Astrocyte of the cerebellum (primary cell): Measurements from ENCODE around the gene LENG1.
"Not testable (repeated sequence)": the region's sequence is repeated elsewhere in the genome, so short reads cannot be mapped to it uniquely, and the experiment has no call there.

Experiments
- DNase-seq: peaks from one replicate; pipeline ENCODE4 v3.0.0-alpha.2; 2011; ENCODE audit warnings: low read depth
- H3K4me3 ChIP-seq: 2 replicates; pipeline ENCODE4 v1.5.1; 2011; ENCODE audit warnings: mild to moderate bottlenecking, low read depth, low read length, moderate library complexity
- in situ Hi-C: cut with HindIII; loops from 2 replicates; pipeline ENCODE4 v1.10.0; 2017; ENCODE audit warnings: low sequenced_read_pairs
- TF ChIP-seq, protein P1 (sequence below): IDR thresholded peaks from 2 replicates; pipeline ENCODE4 v1.5.1; 2012; ENCODE audit warnings: low read length, low read depth, moderate library complexity, mild to moderate bottlenecking; ENCODE audit errors: missing control alignments

The LENG1 gene

GRCh38 chr19:54173359-54173699 lies 13.8 kb upstream of the LENG1 start:
- in situ Hi-C loops, result no loop called here
- no peak for DNase-seq
- H3K4me3 ChIP-seq, result no peak overlapping the region
- TF ChIP-seq, protein P1, sequence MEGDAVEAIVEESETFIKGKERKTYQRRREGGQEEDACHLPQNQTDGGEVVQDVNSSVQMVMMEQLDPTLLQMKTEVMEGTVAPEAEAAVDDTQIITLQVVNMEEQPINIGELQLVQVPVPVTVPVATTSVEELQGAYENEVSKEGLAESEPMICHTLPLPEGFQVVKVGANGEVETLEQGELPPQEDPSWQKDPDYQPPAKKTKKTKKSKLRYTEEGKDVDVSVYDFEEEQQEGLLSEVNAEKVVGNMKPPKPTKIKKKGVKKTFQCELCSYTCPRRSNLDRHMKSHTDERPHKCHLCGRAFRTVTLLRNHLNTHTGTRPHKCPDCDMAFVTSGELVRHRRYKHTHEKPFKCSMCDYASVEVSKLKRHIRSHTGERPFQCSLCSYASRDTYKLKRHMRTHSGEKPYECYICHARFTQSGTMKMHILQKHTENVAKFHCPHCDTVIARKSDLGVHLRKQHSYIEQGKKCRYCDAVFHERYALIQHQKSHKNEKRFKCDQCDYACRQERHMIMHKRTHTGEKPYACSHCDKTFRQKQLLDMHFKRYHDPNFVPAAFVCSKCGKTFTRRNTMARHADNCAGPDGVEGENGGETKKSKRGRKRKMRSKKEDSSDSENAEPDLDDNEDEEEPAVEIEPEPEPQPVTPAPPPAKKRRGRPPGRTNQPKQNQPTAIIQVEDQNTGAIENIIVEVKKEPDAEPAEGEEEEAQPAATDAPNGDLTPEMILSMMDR, result no peak

DNA sequence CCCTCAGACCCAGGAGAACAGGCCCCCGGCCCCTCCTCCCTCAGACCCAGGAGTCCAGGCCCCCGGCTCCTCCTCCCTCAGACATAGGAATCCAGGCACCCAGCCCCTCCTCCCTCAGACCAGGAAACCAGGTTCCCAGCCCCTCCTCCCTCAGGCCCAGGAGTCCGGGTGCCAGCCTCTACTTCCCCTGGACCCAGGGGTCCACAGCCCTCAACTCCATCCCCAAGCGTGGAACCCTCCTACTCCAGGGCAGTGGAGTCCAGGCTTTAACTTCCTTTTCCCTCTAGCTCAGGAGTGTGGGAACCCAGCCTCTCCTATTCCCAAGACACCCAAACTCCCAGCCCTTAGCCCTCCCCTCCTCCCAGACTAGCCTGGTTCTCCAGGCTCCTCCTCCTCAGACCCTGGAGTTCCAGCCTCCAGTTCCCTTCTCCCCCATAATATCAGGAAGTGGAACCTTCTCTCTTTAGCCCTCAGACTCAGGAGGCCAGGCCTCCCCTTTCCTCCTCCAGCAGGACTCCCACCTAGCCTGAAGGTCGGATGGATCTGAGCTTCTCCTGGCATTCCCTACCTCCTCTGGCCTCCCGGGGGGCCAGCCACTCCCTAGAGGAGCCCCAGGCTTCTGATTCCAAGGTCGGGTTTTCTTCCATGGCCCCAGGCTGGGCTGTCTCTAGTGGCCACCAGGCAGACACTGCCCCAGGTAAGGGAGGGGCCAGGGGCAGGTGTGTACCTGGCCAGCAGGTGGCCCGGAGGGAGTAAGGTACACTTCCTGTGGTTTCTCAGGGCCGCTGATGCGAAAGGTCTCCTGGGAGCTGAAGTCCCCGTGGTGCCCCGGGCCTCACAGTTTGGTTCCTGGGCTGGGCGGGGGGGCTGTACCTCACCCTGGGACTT lies 13.2 kb upstream of the LENG1 start, which contains the start of gene TMC4:
TSS of gene TMC4 (minus strand) at position 690 of the 888 bp plus-strand sequence. CDS start at position 647, 43 bp downstream.
- in situ Hi-C loops, result no loop called here
- TF ChIP-seq, protein P1, result no peak
- DNase-seq, result no peak
- no peak within 1 kb of the TSS for H3K4me3 ChIP-seq

GRCh38 chr19:54171736-54172431 lies 12.4 kb upstream of the LENG1 start:
- in situ Hi-C loops, H3K4me3 ChIP-seq, DNase-seq: not testable (repeated sequence)

- DNase-seq, result no peak
- H3K4me3 ChIP-seq, result no peak overlapping the region
- TF ChIP-seq, protein P1, result no peak
- in situ Hi-C loops, result no loop called here
These were observed 9.7 kb upstream of the LENG1 start for GRCh38 chr19:54169149-54169740.

DNA sequence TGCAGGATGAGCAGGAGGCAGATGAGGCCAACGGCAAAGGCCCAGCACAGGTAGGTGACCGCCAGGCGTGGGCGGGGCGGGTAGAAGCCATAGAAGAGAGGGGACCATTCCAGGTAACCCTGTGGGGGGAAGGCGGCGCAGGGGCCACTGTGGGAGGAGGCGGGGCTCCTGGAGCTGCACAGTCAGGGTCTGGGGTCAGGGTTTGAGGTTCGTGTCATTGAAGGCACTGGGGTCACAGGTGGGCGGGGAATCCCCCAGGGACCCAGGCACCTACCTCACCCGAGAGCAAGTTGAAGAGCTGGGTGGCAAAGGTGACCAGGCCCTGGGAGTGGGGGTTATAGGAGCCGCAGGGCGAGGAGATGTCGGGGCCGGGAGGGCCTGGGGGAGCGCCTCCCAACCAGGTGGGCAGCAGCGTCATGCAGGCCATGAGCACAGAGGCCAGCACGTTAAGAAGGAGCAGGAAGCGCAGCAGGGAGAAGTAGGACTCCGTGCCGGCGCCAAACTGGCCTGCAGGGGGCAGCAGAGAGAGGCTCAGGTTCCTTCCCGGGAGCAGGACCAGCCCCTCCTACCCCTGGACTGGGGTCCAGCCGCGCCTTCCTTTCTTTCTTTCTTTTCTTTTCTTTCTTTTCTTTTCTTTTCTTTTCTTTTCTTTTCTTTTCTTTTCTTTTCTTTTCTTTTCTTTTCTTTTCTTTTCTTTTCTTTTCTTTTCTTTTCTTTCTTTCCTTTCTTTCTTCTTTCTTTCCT lies 8.8 kb upstream of the LENG1 start:
- H3K4me3 ChIP-seq, result no peak overlapping the region
- DNase-seq, result peak; percentile 69
- TF ChIP-seq, protein P1, result peak; percentile 85
- in situ Hi-C loops, result no loop called here

GRCh38 chr19:54165222-54165621 lies 5.7 kb upstream of the LENG1 start:
- DNase-seq, result no peak
- in situ Hi-C loops, result no loop called here
- TF ChIP-seq, protein P1, result no peak
- H3K4me3 ChIP-seq, result no peak overlapping the region
